Cardiac muscle cell (in vitro differentiated cells and primary cell): ENCODE results near the gene CAPZA1. TPM values are rescaled to one million over a fixed set of nuclear protein-coding genes. Genes with fewer than 3 reads are reported as not detected.
A peak's percentile ranks its signal among the peaks of the same experiment; 100 is the strongest.

Experiments used
- DNase-seq, 2 donors: peaks; one replicate each; pipeline versions ENCODE4 v3.0.0 to v3.0.0-alpha.2; 2010 to 2017; ENCODE audit warnings: low read depth in 1 of 2, low spot score in 1 of 2
- H3K27ac ChIP-seq: fragments of 200-600 bp; sonication (generic); 2 replicates; pipeline ENCODE4 v1.5.1; 2016
- H3K27me3 ChIP-seq: fragments of 200-600 bp; sonication (generic); 2 replicates; pipeline ENCODE4 v1.6.0; 2016; ENCODE audit warnings: control low read depth
- H3K36me3 ChIP-seq: fragments of 200-600 bp; sonication (generic); 2 replicates; pipeline ENCODE4 v1.5.1; 2016; ENCODE audit warnings: control low read depth
- H3K4me1 ChIP-seq: fragments of 200-600 bp; sonication (generic); 2 replicates; pipeline ENCODE4 v1.8.1; 2017; ENCODE audit warnings: low read depth, mild to moderate bottlenecking, mixed run types
- H3K4me3 ChIP-seq: fragments of 200-600 bp; sonication (generic); 2 replicates; pipeline ENCODE4 v1.5.1; 2016; ENCODE audit warnings: mild to moderate bottlenecking
- H3K9me3 ChIP-seq: fragments of 200-600 bp; sonication (generic); 2 replicates; pipeline ENCODE4 v1.5.1; 2017; ENCODE audit warnings: low read depth, mild to moderate bottlenecking, control low read depth
- polyA plus RNA-seq: library from polyadenylated mRNA; unstranded; fragments of >200 nt; fragmentation: Nextera tagmentation; extraction: Ambion mirVana; gene quantifications from 2 replicates; pipeline ENCODE4 v1.2.1, GENCODE V29; 2016
- total RNA-seq: library from RNA; depleted of rRNA; stranded (reverse); fragments of >200 nt; gene quantifications from 2 replicates; pipeline ENCODE4 v1.2.3, GENCODE V29; 2016
- TF ChIP-seq, protein P1 (sequence below): IDR thresholded peaks from 2 replicates; pipeline ENCODE4 v1.5.1; 2012; ENCODE audit warnings: low read depth, mild to moderate bottlenecking, low read length

CAPZA1 gene
- total and polyA plus RNA-seq, 2 experiments from 2014 or later: 94.9 to 122 TPM

DNA sequence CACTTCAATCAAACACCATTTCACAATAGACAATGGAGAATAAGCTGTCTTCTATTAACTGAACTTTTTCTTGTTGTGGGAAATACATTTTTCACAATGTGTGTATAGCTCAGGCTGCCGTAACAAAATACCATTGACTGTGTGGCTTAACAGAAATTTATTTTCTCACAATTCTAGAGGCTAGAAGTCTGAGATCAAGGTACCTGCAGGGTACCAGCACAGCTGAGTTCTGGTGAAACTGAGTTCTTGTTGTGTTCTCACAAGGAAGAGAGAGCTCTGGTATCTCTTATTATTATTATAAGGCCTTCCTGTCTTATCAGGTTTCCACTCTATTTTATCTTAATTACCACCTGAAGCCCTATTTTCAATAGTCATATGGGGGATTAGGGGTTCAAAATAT lies 16.1 kb upstream of the CAPZA1 start:
- Histone ChIP-seq H3K4me3 (no peak overlapping the region), H3K4me1 (no peaks in the 10 kb centered on the region), H3K9me3 (no peaks in the 10 kb centered on the region), H3K27me3 (no peaks in the 10 kb centered on the region), H3K36me3 (peaks cover 22% of the 10 kb centered on the region), H3K27ac (no peak overlapping the region)
- DNase-seq: no peak
- TF ChIP-seq, protein P1, sequence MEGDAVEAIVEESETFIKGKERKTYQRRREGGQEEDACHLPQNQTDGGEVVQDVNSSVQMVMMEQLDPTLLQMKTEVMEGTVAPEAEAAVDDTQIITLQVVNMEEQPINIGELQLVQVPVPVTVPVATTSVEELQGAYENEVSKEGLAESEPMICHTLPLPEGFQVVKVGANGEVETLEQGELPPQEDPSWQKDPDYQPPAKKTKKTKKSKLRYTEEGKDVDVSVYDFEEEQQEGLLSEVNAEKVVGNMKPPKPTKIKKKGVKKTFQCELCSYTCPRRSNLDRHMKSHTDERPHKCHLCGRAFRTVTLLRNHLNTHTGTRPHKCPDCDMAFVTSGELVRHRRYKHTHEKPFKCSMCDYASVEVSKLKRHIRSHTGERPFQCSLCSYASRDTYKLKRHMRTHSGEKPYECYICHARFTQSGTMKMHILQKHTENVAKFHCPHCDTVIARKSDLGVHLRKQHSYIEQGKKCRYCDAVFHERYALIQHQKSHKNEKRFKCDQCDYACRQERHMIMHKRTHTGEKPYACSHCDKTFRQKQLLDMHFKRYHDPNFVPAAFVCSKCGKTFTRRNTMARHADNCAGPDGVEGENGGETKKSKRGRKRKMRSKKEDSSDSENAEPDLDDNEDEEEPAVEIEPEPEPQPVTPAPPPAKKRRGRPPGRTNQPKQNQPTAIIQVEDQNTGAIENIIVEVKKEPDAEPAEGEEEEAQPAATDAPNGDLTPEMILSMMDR: no peak

DNA sequence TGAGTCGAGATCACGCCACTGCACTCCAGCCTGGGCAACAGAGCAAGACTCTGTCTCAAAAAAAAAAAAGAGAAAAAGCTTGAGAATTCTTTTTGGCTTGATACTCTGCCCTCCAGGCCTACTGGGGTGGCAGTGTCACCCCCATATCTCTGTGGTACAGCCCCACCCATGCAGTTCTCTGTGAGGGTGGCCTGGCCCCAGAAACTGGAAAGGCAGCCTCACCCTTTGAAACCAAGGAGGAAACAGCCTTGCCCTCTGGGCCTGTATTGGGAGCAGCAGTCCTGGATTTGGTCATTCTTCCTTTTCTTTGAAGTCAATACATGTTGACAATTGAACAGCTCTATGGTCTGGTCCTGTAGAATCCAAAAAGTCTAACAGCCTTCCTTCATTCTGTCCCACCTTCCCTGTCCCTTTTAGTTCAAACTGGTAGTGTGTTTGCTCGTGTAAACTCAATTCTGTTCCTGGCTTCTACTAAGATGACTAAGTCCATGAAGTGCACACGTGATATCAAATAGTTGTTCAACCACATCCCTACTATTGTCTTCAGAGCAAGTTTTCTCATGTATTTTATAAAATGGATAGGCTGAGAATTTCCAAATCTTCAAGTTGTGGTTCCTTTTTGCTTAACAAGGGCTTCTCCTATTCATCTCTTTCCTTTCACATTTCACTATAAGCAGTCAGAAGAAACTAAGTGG lies 13.9 kb upstream of the CAPZA1 start:
- no peaks in the 10 kb centered on the region for H3K27me3 ChIP-seq
- H3K27ac ChIP-seq: no peak overlapping the region
- no peaks in the 10 kb centered on the region for H3K4me1 ChIP-seq
- no peaks in the 10 kb centered on the region for H3K9me3 ChIP-seq
- peaks cover 23% of the 10 kb centered on the region for H3K36me3 ChIP-seq
- DNase-seq: peak in 1 of 2 donors; percentile 18
- H3K4me3 ChIP-seq: no peak overlapping the region
- TF ChIP-seq, protein P1: no peak

- Histone ChIP-seq H3K27me3 (no peaks in the 10 kb centered on the region), H3K4me3 (no peak overlapping the region), H3K36me3 (peaks cover 32% of the 10 kb centered on the region), H3K9me3 (no peaks in the 10 kb centered on the region), H3K27ac (no peak overlapping the region), H3K4me1 (peaks cover 5% of the 10 kb centered on the region)
- TF ChIP-seq, protein P1: peak; percentile 67
- DNase-seq: peak in 1 of 2 donors; percentile 74
These were observed 5.1 kb upstream of the CAPZA1 start for GRCh38 chr1:112614460-112615065.

DNA sequence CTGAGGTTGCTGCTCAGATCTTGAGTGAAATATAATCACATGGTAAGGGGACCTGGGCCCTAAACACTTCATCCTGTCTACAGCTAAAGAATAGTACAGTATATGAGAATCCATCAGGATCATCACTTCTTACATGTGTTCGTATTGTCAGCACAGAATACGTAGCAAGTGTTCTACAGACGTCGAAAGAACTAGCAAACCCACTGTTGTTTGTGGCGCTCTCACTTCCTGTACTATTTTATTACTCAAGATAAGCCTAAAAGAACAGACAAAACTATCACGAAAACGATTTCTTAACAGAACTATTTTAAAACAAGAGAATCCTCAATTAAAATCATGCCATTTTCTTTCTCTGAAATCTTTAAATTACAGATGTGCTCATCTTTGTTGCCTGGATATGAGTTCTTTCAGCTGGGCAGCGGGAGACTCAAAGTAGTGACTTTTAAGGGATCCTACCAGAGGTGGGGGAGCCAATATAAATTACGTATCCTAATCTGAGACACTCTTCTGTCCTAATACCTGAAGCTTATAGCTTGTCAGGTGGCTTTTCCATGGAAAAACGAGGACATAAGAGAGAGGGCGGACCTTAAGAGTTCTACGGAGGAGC lies 1.4 kb upstream of the CAPZA1 start:
- H3K4me1 ChIP-seq: peaks cover 10% of the 10 kb centered on the region
- peak overlapping the region; percentile 92 for H3K4me3 ChIP-seq
- no peaks in the 10 kb centered on the region for H3K9me3 ChIP-seq
- DNase-seq: peak in 1 of 2 donors; percentile 40
- H3K36me3 ChIP-seq: peaks cover 12% of the 10 kb centered on the region
- peak overlapping the region; percentile 96 for H3K27ac ChIP-seq
- no peaks in the 10 kb centered on the region for H3K27me3 ChIP-seq
- TF ChIP-seq, protein P1: no peak

- peak; percentile 81 to 84 for DNase-seq
- H3K36me3 ChIP-seq: peaks cover 6% of the 10 kb centered on the region
- peak within 1 kb of the TSS; percentile 92 for H3K4me3 ChIP-seq
- peaks cover 10% of the 10 kb centered on the region for H3K4me1 ChIP-seq
- no peaks in the 10 kb centered on the region for H3K27me3 ChIP-seq
- H3K9me3 ChIP-seq: no peaks in the 10 kb centered on the region
- H3K27ac ChIP-seq: peak within 1 kb of the TSS; percentile 96
- TF ChIP-seq, protein P1: no peak
These were observed 713 bp upstream of the CAPZA1 start, which contains the start of gene ST7L for GRCh38 chr1:112618721-112619517. TSS of gene ST7L (minus strand) at chr1:112619141. CDS start at chr1:112619113, 28 bp downstream.
